CD1c-positive myeloid dendritic cell (primary cell): ENCODE data around the gene CLTA.
"Not testable (repeated sequence)": the region's sequence is repeated elsewhere in the genome, so short reads cannot be mapped to it uniquely, and the experiment has no call there.

Source experiments
- DNase-seq: peaks from one replicate; pipeline ENCODE4 v3.0.0-alpha.2; 2016; ENCODE audit errors: extremely low spot score

The CLTA gene

DNA sequence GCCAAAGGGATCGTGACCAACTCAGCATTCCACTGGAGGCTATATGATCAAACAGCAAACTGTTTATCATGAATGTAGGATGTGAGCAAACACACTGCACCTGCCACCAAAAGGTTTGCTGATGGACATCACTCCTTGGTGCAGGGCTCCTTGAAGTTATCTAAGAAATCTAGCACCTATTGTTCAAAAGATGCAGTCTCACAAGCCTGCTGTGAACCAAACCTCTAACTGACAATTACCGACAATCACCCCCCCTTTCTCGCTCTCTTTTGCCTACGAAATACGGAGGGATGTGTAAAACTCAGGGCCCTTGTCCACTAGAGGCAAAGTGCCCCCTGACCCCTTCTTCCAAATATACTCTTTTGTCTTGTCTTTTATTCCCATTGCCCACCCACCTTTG is 2.5 kb upstream of the CLTA start:
- no peak for DNase-seq

DNA sequence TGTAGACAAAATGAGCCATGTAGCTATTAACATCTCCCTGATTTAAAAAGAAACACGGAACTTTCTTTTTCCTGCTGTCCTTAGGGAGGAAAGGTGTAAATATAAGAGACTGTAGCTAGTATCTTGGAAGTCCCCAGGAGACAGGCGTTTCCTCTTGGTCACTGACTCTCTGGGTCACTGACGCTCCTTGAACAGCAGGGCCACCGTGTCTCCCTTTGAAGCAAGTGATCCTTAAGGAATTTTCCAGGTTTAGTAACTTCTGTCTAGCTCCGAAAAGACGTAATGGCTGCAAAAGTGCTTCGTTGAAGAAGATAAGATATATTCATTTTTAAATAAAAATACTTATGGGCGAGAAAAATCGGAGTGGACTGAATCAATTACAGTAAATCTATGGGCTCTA is 745 bp upstream of the CLTA start:
- DNase-seq = peak; percentile 42

DNA sequence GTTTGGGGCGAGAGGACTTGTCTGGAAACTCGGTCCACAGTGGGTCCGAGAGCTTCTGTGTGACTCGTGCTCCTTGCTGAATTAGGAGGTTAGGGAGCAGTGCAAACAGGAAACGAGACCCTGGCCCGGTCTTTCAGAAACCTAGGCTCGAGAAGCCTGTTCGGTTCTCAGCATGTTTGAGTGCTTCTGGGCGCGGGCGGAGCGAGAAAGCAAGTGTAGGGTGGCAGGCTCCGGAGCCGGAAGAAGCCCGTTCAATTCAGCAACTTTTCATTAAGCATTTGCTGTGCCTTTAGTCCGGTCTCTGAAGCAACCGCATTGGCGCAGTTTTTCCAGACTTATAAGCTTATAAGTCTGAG is 547 bp downstream of the CLTA start:
- DNase-seq = peak; percentile 56

DNA sequence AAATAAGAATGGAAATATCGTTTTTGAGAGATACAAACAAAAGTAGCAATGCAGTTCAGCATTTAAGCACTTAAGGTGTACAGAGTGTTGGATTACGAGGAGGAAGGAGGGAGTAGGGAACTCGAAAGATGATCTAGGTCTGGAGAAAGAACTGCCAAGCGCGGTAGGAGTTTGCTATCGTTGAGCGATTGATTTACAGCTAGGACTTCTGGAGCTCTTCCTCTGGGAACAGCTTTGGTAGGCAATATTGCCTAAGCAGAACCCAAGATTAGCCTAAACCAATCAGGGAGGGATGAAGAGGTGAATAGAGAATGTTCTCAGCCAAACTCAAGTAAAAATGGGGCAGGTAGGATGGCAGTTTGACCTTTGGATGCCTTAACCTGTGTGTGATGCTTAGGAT is 965 bp downstream of the CLTA start:
- DNase-seq = no peak

DNA sequence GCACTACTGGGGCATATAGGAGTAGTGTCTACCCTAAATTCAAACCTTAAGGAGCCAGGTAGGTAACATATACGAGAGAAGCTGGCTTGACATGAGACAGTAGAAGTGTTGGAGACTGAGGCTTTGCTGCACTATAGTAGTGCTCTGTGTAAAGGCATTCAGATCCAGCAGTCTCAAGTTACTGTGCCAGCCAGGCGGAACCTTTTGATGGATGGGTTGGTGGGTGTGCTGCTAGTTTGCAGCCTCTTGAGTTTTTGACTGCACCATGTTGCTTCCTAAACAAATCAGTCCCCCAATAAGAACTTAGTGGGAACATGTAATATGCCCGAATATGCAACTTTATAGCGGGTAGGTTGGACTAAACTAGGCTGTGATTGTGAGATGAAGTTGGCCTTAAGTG is 1.5 kb downstream of the CLTA start:
- no peak for DNase-seq

DNA sequence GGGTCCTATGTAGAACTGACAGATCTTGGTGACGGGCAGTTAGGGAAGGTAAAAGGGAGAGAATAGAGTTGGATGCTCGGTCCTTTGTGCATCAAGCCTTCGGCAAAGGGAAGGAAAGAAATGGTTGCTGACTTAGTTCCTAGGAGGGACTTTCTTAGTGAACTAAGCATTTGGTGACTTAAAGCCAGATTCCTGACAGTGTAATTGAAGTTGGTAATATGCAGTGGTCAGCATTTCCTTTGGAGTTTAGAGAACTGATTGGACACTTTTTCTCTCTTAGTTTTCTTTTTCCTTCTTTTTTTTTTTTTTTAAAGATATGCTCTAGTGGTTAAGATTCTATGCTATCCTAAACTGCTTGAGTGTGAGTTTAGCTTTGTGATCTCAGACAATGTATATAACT is 2.3 kb downstream of the CLTA start:
- no peak for DNase-seq

DNA sequence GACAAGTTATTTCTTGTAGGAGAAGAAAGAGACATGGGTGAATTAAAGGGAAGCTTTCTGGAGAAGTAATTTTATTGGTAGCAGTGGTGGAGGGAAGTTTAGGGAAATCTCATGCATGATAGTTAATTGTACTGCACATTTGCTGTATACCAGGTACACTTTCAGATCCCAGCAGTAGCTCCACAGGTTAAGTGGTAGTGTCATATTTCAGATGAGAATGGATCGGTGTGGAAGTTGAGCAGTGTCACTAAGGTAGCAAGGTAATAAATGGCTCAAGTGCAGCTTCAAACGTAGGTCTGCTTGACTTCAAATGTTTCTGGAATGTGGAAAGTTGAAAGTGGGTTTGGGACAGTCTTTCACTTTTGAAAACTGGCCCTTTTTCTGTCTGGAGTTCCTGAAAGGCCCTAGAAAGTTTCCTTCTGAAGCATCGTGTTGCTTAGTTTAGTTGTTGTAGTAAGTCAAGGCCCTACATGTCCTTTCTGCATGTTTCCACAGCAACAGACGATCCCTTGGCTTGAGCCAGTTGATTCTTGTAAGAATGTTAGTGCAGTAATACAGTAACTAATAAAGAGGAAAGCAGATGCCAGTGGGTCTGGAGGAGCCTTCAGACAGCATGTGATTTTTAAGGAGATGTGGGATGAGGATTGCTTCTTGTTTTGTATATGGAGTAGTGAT is 3.7 kb downstream of the CLTA start:
- DNase-seq = no peak

DNA sequence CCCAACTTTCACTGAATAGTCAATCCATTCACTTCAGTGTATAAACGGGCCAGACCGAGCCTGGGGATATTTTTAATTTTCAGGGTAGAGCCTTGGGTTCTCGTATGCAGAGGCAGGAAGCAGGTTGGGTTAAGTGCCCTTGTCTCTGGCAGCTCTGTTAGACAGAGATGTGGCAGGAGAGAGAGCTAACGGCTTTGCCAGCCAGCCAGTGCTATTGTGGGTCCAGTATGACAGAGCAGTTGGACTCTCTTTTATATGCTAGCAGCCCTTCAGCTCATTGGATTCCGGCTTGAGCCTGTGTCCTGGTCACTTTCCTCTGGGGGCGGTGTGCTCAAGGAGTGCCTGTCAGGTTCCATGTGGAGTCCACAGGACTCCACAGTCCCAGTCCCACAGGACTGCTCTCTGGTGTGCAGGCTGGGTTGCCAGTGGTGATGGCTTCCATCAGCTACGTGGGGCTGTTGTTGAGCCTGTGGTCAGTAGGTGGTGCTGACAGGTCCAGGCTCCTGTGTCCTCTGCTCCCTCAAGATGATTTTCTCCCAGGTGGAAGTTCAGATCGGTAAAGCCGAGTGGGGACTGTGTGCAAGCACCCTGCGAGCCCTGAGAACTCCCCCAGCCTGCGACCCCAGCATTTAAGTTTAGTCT is 14.3 kb downstream of the CLTA start:
- no peak for DNase-seq

DNA sequence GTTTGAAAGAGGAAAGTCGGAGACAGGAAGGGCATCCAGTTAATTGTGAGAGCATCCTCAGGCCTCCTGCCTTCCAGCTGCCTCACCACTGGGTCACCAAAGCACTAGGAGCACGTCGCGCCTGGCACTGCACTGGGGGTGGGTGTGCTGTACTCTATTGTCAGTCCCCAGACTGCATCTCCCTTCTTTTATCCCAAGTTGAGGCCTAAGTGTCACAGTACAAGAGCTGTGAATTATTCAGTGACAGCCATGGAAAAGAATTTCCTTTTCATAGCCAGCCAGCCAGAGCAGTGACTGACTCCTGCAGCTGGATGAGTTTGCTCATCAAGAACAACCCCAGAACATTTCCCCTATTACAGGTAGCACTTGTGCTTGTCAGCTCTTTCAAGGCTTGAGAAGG is 16.3 kb downstream of the CLTA start:
- DNase-seq = no peak

DNA sequence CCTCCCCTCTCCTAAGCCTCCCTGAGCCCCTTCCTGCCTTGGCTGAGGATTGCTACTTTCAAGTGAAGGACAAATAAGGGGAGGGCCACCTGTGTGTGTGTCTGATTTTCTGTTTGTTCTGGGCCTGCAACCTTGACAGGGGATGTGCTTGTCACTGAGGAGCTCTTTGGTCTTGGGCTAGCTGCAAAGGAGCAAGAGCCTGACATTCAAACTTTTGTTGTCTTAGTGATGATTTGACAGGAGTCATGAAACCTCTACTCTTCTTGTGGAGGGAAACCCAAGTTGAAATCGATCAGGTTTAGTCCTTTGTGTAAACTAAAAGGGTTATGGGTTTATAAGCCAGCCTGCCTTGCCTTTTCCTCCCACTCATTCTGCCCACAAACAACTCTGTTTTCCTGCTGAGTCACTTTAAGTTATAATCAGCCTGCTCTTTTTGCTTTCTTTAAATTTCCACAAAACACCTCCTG is 16.9 kb downstream of the CLTA start:
- peak; percentile 15 for DNase-seq

DNA sequence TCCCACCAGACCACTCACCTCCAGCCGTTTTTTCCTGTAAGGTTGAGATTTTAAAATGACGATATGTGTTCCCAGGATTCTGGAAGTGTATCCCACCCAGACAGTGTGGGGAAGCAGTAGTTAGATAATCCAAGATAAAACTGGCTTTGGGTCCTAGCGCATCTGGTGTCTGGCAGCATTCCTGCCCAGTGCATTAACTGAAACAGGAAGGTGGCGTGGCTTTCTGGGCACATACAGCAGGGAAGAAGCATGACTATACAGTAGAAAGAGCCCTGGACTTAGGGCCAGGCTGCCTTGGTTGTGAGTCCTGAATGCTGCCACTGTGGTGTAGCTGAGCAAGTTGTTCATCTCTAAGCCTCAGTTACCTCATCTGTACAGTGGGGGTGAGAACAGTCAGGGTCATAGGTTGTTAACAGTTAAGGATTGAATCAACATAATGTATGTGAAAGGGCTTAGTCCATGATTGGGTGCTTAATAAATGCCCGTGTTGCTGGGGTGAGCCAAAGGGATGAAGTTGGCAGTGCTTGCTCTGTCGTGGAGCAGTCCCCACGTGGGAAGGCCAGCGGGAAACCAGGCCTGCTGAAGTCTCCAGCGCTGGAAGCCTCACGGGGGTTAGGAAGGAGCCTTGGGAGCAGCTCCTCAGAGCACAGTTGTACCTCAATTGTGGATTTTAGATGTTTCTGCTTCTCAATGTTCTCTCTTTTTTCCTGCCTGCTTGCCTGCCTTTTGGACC is 18.0 kb downstream of the CLTA start:
- DNase-seq = no peak

DNA sequence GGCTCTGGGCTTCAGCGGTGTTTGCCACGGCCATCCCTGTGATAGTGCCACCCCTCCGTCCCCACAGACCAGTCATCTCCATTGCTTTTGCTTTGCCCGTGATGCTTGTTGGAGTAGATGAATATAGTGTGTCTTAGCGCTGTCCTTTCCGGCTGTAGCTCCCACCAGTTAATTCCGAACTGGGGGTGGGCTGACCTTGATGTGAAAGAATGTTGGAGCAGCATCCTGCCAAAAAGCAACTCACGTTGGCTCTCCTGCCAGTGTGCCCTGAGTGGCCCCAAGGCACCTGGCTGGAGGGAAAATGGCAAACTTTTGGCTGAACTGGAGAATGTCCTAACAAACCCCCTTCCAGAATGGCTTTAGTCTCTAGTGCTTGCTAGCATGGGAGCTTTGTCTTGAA is 20.0 kb downstream of the CLTA start:
- DNase-seq = no peak

DNA sequence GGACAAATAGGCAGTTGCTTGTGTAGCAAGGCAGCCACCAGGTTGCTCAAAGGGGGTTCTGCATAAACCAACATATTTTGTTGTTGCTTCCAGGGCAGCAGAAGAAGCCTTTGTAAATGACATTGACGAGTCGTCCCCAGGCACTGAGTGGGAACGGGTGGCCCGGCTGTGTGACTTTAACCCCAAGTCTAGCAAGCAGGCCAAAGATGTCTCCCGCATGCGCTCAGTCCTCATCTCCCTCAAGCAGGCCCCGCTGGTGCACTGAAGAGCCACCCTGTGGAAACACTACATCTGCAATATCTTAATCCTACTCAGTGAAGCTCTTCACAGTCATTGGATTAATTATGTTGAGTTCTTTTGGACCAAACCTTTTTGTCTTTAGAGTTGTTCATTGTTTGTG is 20.8 kb downstream of the CLTA start:
- DNase-seq = no peak

DNA sequence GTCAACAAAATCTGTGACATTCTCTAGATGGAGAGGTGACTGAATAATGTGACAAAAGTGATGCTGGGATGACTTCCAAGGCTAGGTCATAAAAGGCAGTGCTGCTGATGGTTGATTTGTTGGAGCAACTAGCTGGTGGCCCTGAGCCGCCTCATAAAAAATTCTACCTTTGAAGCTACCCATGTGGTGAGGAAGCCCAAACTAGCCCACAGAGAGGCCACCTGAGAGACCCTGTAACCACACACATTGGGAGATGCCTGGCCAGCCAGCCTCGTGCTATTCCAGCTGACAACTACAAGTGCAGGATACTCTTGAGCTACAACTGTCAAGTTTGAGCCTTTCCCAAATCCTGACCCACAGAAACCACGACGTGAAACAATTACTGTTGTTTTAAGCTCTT is 22.7 kb downstream of the CLTA start:
- no peak for DNase-seq

DNA sequence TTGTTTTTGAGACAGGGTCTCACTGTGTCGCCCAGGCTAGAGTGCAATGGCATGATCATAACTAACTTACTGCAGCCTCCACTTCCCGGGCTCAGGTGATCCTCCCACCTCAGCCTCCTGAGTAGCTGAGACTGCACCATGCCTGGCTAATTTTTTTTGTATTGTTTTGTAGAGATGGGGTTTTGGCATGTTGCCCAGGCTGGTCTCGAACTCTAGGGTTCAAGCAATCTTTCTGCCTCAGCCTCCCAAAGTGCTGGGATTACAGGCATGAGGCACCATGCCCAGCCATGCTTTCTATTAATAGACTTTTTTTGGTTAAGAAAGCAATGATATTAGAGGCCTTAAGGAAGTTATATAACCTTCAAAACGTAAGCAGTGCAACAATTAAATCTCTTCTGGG is 23.3 kb downstream of the CLTA start:
- DNase-seq = no peak

DNA sequence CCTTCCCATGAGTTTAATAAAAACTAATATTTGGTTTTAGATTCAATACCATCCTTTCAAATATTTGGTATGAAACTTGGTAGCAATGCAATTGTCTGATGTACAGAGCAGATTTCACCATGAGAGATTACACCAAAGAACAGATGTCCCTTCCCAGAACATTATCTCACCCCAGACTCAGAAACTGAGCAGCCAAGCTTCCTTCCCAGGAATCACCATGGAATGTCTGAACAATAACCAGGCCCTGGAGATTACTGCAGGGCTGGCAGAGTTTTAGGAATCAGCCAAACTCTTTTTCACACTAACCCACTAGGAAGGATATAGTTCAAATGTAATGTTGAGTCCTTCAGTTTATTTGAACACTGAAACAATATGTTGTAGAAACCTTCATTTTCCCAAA is 23.9 kb downstream of the CLTA start:
- DNase-seq = no peak

DNA sequence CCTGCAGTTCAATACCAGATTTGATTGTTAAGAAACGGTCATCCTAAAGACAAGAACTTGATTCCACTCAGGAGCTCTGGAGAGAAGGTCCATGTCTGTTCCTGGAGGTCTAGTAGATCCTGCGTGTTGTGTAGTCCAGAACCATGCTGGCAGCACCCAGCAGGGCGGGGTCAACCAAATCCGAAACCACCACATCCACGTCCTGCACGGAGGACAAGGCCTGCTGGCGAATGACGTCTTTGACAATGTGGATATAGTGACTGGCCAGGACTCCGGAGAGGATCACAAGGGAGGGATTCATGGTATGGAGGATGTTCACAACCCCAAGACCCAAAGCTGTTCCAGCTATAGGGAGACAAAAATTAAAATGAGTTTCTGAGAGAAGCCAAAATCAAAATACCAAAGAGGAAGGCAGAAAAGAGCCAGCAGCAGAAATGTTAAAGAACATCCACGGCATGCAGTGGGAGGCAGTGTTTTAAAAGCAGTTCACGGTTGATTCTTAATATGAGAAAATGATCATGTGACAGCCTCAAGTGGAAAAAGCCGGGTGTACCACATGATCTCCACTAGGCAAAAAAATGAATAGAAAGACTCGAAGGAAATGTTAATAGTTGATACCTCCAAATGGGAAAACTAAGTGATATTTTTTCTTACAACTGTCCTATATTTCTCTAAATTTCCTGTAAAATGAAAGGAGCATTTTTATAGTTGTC is 26.7 kb downstream of the CLTA start:
- no peak for DNase-seq

DNA sequence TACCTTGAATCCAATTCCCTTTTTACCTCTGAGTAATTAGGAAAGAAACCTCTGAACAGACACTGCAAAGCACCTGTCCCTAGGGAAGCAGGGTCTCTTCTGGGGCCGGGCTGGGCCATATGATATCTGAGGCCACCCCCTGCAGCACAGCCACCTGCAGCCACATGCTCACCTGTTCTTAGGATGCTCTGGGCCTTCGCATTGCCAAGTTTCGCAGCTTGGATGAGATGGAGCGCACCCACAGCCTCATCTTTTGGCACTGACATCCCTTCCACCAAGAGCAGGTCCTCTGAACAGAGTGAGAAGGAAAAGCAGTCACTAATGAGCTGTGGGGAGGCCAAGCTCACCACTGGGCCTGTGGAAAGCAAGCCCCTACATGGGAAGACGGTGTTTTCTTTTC is 27.3 kb downstream of the CLTA start:
- DNase-seq = no peak

DNA sequence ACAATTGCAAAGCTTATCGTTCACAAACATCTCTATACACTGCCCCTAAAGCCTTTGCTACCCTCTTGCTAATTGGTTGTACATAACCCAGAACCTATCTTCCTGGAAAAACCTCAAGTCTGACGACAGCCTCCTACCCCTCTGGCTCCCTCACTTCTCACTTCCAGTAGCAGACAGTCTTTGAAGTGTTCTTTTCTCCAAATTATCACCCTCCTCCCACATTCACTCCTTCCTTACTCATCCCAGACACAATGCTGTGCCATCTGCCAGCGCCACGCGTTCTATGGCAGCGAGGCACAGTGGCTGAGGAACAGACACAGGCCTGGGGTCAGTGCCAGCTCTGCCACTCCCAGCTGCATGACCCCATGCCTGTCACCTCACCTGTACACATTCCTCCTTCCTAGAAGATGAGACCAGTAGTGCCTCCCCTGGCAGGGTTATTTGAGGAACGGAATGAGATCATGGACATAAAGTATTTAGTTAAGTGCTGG is 27.7 kb downstream of the CLTA start:
- no peak for DNase-seq

DNA sequence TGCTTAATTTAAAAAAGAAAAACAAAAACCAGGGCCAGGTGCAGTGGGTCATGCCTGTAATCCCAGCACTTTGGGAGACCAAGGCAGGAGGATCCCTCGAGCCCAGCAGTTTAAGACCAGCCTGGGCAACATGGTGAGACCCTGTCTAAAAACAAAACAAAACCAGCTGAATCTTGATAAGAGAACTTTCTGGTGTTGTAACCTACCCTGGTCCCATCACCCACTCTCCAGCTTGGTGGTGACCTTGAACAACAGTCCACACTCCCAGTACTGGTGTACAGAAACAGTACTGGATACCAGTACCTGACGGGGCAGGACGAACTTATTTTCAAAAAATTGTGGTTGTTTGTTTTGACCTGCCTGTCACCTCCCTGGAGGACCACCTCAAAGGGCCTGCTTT is 30.9 kb downstream of the CLTA start:
- no peak for DNase-seq

DNA sequence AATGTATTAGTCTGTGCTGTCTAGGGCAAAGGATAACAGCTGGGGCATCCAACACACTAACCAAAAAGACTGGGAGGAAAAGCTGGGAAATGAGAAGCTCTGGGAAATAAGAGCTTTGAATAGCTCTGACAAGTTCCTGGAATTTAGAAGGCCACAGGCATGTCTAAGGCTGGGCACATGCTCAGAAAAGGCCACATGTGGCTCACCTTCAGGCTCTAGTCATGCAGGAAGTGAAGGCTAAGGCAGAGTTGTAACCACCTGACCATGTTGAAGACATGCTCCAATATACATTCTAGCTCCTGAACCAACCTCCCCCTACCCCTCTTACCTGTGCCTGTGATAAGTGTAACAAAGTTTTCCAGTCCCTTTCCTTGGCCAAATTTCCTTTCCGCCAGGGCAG is 31.7 kb downstream of the CLTA start:
- no peak for DNase-seq

DNA sequence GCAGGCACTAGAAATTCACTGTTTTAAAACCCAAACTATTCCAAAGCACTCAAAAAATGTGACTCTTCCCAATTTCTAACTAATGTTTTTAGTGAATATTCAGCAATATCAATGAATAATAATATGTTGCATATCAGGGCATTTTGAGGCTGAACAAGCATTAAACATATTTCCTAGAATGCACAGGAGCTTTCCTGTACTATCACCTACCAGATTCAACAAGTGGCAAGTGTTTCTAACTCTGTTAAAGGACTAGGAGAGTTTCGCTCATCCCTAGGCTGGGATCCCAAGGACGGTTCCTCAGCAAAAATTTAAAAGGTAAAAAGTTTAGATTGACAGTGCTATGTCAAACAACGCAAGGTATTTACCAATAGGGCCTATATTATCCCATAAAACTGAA is 46.5 kb downstream of the CLTA start:
- DNase-seq = no peak

DNA sequence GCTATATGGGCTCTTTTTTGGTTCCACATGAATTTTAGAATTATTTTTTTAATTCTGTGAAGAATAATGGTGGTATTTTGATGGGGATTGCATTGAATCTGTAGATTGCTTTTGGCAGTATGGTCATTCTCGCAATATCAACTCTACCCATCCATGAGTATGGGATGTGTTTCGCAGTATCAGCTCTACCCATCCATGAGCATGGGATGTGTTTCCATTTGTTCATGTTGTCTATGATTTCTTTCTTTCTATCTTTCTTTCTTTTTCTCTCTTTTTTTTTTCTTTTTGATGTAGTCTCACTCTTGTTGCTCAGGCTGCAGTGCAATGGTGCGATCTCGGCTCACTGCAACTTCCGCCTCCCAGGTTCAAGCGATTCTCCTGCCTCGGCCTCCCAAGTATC is 48.5 kb downstream of the CLTA start:
- not testable (repeated sequence) for DNase-seq
